HCT116 (cell line): Measurements from ENCODE around the gene LUM.

Experiments used
- CEBPB ChIP-seq: IDR thresholded peaks from 2 replicates; pipeline ENCODE4 v1.6.1; 2012; ENCODE audit warnings: low read depth
- CTCF ChIP-seq, 3 experiments: fragments of 200-600 bp in 1 of 3; sonication (generic) in 1 of 3; IDR thresholded peaks in 2 of 3; conservative IDR thresholded peaks in 1 of 3; 2 replicates each; pipeline ENCODE4 v1.5.1; 2012 to 2017; ENCODE audit warnings: low read depth in 2 of 3, low read length in 2 of 3, antibody characterized with exemption in 1 of 3, borderline replicate concordance in 1 of 3, control low read depth in 1 of 3, mild to moderate bottlenecking in 1 of 3, mixed read lengths in 1 of 3, mixed run types in 1 of 3, moderate library complexity in 1 of 3; ENCODE audit not compliant: insufficient read depth in 1 of 3
- EZH2 ChIP-seq: fragments of 200-600 bp; sonication (generic); IDR thresholded peaks from 2 replicates; pipeline ENCODE4 v1.6.1; 2017; ENCODE audit warnings: antibody characterized with exemption, mixed run types
- POLR2A ChIP-seq: IDR thresholded peaks from 2 replicates; pipeline ENCODE4 v1.7.0; 2011; ENCODE audit warnings: borderline replicate concordance; ENCODE audit not compliant: insufficient read depth, insufficient read length; ENCODE audit errors: extremely low read depth
- POLR2AphosphoS5 ChIP-seq: IDR thresholded peaks from 2 replicates; pipeline ENCODE4 v1.6.1; 2011; ENCODE audit warnings: mild to moderate bottlenecking, low read depth, low read length, moderate library complexity
- SIN3A ChIP-seq: IDR thresholded peaks from 2 replicates; pipeline ENCODE4 v1.6.1; 2012; ENCODE audit warnings: low read depth
- SP1 ChIP-seq: IDR thresholded peaks from 2 replicates; pipeline ENCODE4 v1.6.1; 2012; ENCODE audit warnings: low read depth
- ZFX ChIP-seq: fragments of 450-650 bp; IDR thresholded peaks from 2 replicates; pipeline ENCODE4 v1.6.1; 2017
- TF ChIP-seq, protein P1 (sequence below): IDR thresholded peaks from 2 replicates; pipeline ENCODE4 v1.6.1; 2012
- TF ChIP-seq, protein P2 (sequence below): IDR thresholded peaks from 2 replicates; pipeline ENCODE4 v1.6.1; 2011; ENCODE audit warnings: mild to moderate bottlenecking, low read length, moderate library complexity; ENCODE audit not compliant: insufficient replicate concordance; ENCODE audit errors: extremely low read depth

GRCh38 chr12:91100906-91101305 lies 10.4 kb downstream of the LUM start:
- TF ChIP-seq SP1 = no peak
- no peak for TF ChIP-seq POLR2A
- TF ChIP-seq CTCF (IDR thresholded peaks at IDR 0.05 in 2 of 3, conservative IDR thresholded peaks at IDR 0.05 in 1 of 3; ENCODE audit: borderline replicate concordance in 1 of 3, insufficient read depth in 1 of 3, low read depth in 2 of 3, low read length in 2 of 3) = no peak
- no peak for TF ChIP-seq SIN3A
- TF ChIP-seq POLR2AphosphoS5 = no peak
- TF ChIP-seq, protein P1, sequence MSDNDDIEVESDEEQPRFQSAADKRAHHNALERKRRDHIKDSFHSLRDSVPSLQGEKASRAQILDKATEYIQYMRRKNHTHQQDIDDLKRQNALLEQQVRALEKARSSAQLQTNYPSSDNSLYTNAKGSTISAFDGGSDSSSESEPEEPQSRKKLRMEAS = no peak
- no peak for TF ChIP-seq CEBPB
- TF ChIP-seq, protein P2, sequence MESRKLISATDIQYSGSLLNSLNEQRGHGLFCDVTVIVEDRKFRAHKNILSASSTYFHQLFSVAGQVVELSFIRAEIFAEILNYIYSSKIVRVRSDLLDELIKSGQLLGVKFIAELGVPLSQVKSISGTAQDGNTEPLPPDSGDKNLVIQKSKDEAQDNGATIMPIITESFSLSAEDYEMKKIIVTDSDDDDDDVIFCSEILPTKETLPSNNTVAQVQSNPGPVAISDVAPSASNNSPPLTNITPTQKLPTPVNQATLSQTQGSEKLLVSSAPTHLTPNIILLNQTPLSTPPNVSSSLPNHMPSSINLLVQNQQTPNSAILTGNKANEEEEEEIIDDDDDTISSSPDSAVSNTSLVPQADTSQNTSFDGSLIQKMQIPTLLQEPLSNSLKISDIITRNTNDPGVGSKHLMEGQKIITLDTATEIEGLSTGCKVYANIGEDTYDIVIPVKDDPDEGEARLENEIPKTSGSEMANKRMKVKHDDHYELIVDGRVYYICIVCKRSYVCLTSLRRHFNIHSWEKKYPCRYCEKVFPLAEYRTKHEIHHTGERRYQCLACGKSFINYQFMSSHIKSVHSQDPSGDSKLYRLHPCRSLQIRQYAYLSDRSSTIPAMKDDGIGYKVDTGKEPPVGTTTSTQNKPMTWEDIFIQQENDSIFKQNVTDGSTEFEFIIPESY = no peak
- TF ChIP-seq EZH2 = no peak
- TF ChIP-seq ZFX = no peak
